Measurements from ENCODE around the gene RAD50.

The RAD50 gene

DNA sequence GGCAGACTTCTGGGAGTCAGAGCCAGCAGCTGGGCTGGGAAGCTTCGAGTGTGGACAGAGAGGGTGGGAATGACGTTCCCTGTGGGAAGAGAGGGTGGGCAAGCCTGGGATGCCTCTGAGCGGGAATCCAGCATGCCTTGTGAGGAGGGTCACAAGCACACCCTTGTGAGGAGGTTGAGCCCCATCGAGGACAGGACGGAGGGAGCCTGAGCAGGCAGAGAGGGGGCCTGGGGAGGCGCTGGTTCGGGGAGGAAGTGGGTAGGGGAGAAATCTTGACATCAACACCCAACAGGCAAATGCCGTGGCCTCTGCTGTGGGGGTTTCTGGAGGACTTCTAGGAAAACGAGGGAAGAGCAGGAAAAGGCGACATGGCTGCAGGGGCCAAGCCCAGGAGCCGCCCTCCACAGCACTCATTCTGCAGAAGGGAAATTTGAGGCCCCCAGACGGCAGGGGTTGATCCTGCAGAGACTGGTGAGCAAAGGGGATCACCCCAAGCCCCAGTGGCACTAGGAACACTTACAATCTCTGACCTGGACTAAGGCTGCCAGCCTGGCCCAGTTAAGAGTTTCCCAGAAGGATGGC, 100.1 kb downstream of the RAD50 start:
- no peak for TF ChIP-seq FOXP2 (optimal IDR thresholded peaks at IDR 0.05; ENCODE audit: borderline replicate concordance, extremely low read depth, extremely low read length, insufficient read depth)
- no peak for TF ChIP-seq TAF1 (IDR thresholded peaks at IDR 0.05; ENCODE audit: borderline replicate concordance, insufficient read depth, low read length)
- no peak for TF ChIP-seq POLR2AphosphoS5 (IDR thresholded peaks at IDR 0.05; ENCODE audit: low read depth, low read length)
- TF ChIP-seq REST (IDR thresholded peaks at IDR 0.05; ENCODE audit: insufficient read depth in 1 of 2, low read depth in 2 of 2, low read length in 2 of 2) = no peak
- TF ChIP-seq SIN3A (IDR thresholded peaks at IDR 0.05; ENCODE audit: borderline replicate concordance, insufficient read depth, low read length) = no peak

DNA sequence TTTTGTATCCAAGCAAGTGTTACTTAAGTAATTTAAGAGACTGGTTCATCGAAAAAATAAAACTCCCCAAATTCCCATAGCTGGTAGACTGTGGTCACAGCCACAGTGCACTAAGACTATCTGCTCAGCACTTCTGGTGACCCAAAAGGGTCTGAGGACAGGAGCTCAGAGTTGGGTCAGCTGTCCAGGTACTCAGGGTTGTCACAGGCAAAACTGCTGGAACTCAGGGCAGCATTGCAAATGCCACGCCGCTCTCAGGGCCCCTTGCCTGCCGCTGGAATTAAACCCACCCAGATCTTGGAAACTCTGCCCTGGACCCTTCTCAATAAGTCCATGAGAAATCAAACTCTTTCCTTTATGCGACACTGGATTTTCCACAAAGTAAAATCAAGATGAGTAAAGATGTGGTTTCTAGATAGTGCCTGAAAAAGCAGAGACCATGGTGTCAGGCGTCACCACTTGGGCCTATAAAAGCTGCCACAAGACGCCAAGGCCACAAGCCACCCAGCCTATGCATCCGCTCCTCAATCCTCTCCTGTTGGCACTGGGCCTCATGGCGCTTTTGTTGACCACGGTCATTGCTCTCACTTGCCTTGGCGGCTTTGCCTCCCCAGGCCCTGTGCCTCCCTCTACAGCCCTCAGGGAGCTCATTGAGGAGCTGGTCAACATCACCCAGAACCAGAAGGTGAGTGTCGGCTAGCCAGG, 101.1 kb downstream of the RAD50 start, which contains the start of gene IL13:
Gene IL13 (plus strand): TSS at position 498 of the 705 bp plus-strand sequence. CDS start 14 bp downstream, at position 512.
- no peak for TF ChIP-seq TAF1 (IDR thresholded peaks at IDR 0.05; ENCODE audit: borderline replicate concordance, insufficient read depth, low read length)
- TF ChIP-seq FOXP2 (optimal IDR thresholded peaks at IDR 0.05; ENCODE audit: borderline replicate concordance, extremely low read depth, extremely low read length, insufficient read depth) = no peak
- no peak for TF ChIP-seq REST (IDR thresholded peaks at IDR 0.05; ENCODE audit: insufficient read depth in 1 of 2, low read depth in 2 of 2, low read length in 2 of 2)
- TF ChIP-seq POLR2AphosphoS5 (IDR thresholded peaks at IDR 0.05; ENCODE audit: low read depth, low read length) = no peak
- TF ChIP-seq SIN3A (IDR thresholded peaks at IDR 0.05; ENCODE audit: borderline replicate concordance, insufficient read depth, low read length) = no peak

DNA sequence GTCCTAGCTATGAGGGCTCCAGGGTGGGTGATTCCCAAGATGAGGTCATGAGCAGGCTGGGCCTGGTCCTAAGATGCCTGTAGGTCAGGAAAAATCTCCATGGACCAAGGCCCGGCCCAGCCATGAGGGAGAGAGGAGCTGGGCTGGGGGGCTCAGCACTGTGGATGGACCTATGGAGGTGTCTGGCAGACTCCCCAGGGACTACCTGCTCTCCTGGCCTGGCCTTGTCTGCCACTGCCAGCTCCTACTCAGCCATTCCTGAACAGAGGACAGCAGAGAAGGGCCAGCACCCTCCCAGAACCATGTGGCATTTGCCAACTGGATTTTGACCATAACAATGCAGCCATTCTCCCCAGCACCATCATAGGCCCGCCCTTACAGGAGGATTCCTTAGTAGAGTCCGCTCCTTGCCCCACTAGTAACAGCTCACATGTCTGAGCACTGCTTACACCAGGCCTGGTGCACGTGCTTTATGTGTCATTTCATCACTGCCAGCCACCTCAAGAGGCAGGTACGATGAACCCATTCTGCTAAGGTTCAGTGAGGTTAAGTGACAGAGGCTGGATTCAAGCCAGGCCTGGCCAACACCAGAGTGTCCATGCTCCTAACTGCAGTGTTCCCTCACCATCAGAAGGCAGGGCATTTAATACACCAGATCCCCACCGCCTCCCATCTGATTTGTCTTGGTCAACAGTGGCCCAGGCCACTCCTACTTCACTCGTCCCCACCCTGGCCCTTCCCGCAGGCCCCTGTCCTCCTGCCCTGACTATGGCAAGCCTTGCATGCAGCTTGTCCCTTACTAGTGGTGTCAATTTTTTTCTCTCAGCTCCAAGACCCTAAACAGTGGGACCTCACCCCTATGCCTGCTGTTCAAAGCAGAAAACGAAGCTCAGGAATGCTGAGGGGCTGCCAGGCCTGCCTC, 101.9 kb downstream of the RAD50 start:
- TF ChIP-seq TAF1 (IDR thresholded peaks at IDR 0.05; ENCODE audit: borderline replicate concordance, insufficient read depth, low read length) = no peak
- TF ChIP-seq REST (IDR thresholded peaks at IDR 0.05; ENCODE audit: insufficient read depth in 1 of 2, low read depth in 2 of 2, low read length in 2 of 2) = no peak
- TF ChIP-seq FOXP2 (optimal IDR thresholded peaks at IDR 0.05; ENCODE audit: borderline replicate concordance, extremely low read depth, extremely low read length, insufficient read depth) = no peak
- no peak for TF ChIP-seq SIN3A (IDR thresholded peaks at IDR 0.05; ENCODE audit: borderline replicate concordance, insufficient read depth, low read length)
- TF ChIP-seq POLR2AphosphoS5 (IDR thresholded peaks at IDR 0.05; ENCODE audit: low read depth, low read length) = no peak

DNA sequence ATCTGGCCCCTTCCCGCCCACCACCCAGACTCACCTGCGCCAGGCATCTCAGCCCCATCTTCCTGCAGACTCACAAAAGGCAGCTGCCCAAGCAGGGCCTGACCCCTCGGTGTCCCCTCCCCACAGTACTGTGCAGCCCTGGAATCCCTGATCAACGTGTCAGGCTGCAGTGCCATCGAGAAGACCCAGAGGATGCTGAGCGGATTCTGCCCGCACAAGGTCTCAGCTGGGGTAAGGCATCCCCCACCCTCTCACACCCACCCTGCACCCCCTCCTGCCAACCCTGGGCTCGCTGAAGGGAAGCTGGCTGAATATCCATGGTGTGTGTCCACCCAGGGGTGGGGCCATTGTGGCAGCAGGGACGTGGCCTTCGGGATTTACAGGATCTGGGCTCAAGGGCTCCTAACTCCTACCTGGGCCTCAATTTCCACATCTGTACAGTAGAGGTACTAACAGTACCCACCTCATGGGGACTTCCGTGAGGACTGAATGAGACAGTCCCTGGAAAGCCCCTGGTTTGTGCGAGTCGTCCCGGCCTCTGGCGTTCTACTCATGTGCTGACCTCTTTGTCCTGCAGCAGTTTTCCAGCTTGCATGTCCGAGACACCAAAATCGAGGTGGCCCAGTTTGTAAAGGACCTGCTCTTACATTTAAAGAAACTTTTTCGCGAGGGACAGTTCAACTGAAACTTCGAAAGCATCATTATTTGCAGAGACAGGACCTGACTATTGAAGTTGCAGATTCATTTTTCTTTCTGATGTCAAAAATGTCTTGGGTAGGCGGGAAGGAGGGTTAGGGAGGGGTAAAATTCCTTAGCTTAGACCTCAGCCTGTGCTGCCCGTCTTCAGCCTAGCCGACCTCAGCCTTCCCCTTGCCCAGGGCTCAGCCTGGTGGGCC, 103.1 kb downstream of the RAD50 start:
- no peak for TF ChIP-seq REST (IDR thresholded peaks at IDR 0.05; ENCODE audit: insufficient read depth in 1 of 2, low read depth in 2 of 2, low read length in 2 of 2)
- TF ChIP-seq SIN3A (IDR thresholded peaks at IDR 0.05; ENCODE audit: borderline replicate concordance, insufficient read depth, low read length) = no peak
- no peak for TF ChIP-seq TAF1 (IDR thresholded peaks at IDR 0.05; ENCODE audit: borderline replicate concordance, insufficient read depth, low read length)
- no peak for TF ChIP-seq POLR2AphosphoS5 (IDR thresholded peaks at IDR 0.05; ENCODE audit: low read depth, low read length)
- TF ChIP-seq FOXP2 (optimal IDR thresholded peaks at IDR 0.05; ENCODE audit: borderline replicate concordance, extremely low read depth, extremely low read length, insufficient read depth) = no peak

Measured in PFSK-1 (cell line).